NT2/D1 (cell line): ENCODE measurements around the gene ABCD1.
"Not testable (repeated sequence)": the region's sequence is repeated elsewhere in the genome, so short reads cannot be mapped to it uniquely, and the experiment has no call there.

Experiments
- DNase-seq: peaks from one replicate; pipeline ENCODE4 v3.0.0-alpha.2; 2011; ENCODE audit warnings: low read depth, low spot score
- H3K27me3 ChIP-seq: 2 replicates; pipeline ENCODE4 v1.6.0; 2011; ENCODE audit warnings: mild to moderate bottlenecking; ENCODE audit not compliant: insufficient read length, insufficient read depth
- H3K36me3 ChIP-seq: 2 replicates; pipeline ENCODE4 v1.6.1; 2011; ENCODE audit warnings: mild to moderate bottlenecking, low read length, mixed read lengths; ENCODE audit not compliant: insufficient read depth, insufficient read length
- H3K4me1 ChIP-seq: 2 replicates; pipeline ENCODE4 v1.5.1; 2011; ENCODE audit not compliant: insufficient read depth, insufficient read length
- H3K4me3 ChIP-seq: 2 replicates; pipeline ENCODE4 v1.5.1; 2011; ENCODE audit warnings: low read depth; ENCODE audit not compliant: insufficient read length
- H3K9ac ChIP-seq: 2 replicates; pipeline ENCODE4 v1.6.0; 2011; ENCODE audit warnings: low read depth; ENCODE audit not compliant: insufficient read length
- H3K9me3 ChIP-seq: 2 replicates; pipeline ENCODE4 v1.5.1; 2011; ENCODE audit warnings: mild to moderate bottlenecking, low read length; ENCODE audit not compliant: insufficient read depth
- SUZ12 ChIP-seq: IDR thresholded peaks from 2 replicates; pipeline ENCODE4 v1.6.1; 2011; ENCODE audit not compliant: insufficient read length, insufficient read depth; ENCODE audit errors: extremely low read depth
- YY1 ChIP-seq: IDR thresholded peaks from 2 replicates; pipeline ENCODE4 v1.6.1; 2011; ENCODE audit not compliant: insufficient read length, insufficient read depth
- ZNF274 ChIP-seq: IDR thresholded peaks from 2 replicates; pipeline ENCODE4 v1.6.1; 2011; ENCODE audit warnings: mild to moderate bottlenecking, low read depth, low read length

The ABCD1 gene

GRCh38 chrX:153743468-153744209 lies 19.0 kb downstream of the ABCD1 start:
- H3K9me3 ChIP-seq, H3K4me1 ChIP-seq, H3K9ac ChIP-seq, H3K27me3 ChIP-seq, H3K4me3 ChIP-seq, H3K36me3 ChIP-seq, DNase-seq: not testable (repeated sequence)

GRCh38 chrX:153744210-153745066 lies 19.8 kb downstream of the ABCD1 start:
- Histone ChIP-seq H3K4me1 (no peaks in the 10 kb centered on the region), H3K27me3 (no peaks in the 10 kb centered on the region), H3K36me3 (no peaks in the 10 kb centered on the region), H3K4me3 (no peak overlapping the region), H3K9me3 (no peaks in the 10 kb centered on the region), H3K9ac (no peak overlapping the region)
- no peak for TF ChIP-seq SUZ12
- TF ChIP-seq ZNF274: no peak
- TF ChIP-seq YY1: no peak
- no peak for DNase-seq

- H3K27me3 ChIP-seq, H3K36me3 ChIP-seq: not testable (repeated sequence)
These were observed 20.4 kb downstream of the ABCD1 start for GRCh38 chrX:153745067-153745433.

GRCh38 chrX:153746359-153746758 lies 21.7 kb downstream of the ABCD1 start:
- DNase-seq: no peak
- Histone ChIP-seq H3K9me3 (no peaks in the 10 kb centered on the region), H3K27me3 (no peaks in the 10 kb centered on the region), H3K4me3 (no peak overlapping the region), H3K36me3 (no peaks in the 10 kb centered on the region), H3K4me1 (no peaks in the 10 kb centered on the region), H3K9ac (no peak overlapping the region)
- TF ChIP-seq YY1 (no peak), ZNF274 (no peak), SUZ12 (no peak)

More at GRCh38 chrX:153745067-153745433, 20.4 kb downstream of the ABCD1 start:
- not testable (repeated sequence) for DNase-seq, H3K4me1 ChIP-seq, H3K9ac ChIP-seq, H3K4me3 ChIP-seq, H3K9me3 ChIP-seq

GRCh38 chrX:153746991-153747390 lies 22.3 kb downstream of the ABCD1 start:
- not testable (repeated sequence) for H3K36me3 ChIP-seq, DNase-seq, H3K9me3 ChIP-seq, H3K4me1 ChIP-seq, H3K9ac ChIP-seq, H3K4me3 ChIP-seq, H3K27me3 ChIP-seq

- H3K27me3 ChIP-seq, H3K9ac ChIP-seq, H3K4me3 ChIP-seq, H3K4me1 ChIP-seq, H3K36me3 ChIP-seq, DNase-seq, H3K9me3 ChIP-seq: not testable (repeated sequence)
These were observed 24.4 kb downstream of the ABCD1 start for GRCh38 chrX:153749017-153749416.

GRCh38 chrX:153750127-153750774 lies 25.6 kb downstream of the ABCD1 start:
- Histone ChIP-seq H3K4me3 (no peak overlapping the region), H3K27me3 (no peaks in the 10 kb centered on the region), H3K36me3 (no peaks in the 10 kb centered on the region), H3K4me1 (no peaks in the 10 kb centered on the region), H3K9me3 (no peaks in the 10 kb centered on the region), H3K9ac (no peak overlapping the region)
- no peak for TF ChIP-seq YY1
- no peak for TF ChIP-seq SUZ12
- no peak for TF ChIP-seq ZNF274
- no peak for DNase-seq
